ENCODE data around the gene GNAI3. TPM values are rescaled to one million over a fixed set of nuclear protein-coding genes. Genes with fewer than 3 reads are reported as not detected.

Gene GNAI3
- total RNA-seq: 16.3 and 22.9 TPM in 2 replicates

- peak; percentile 96 for DNase-seq
Measured at GRCh38 chr1:109548321-109549267, at the start of gene GNAI3. TSS of gene GNAI3 (plus strand) at chr1:109548615. CDS start at chr1:109548721, 106 bp downstream.

DNA sequence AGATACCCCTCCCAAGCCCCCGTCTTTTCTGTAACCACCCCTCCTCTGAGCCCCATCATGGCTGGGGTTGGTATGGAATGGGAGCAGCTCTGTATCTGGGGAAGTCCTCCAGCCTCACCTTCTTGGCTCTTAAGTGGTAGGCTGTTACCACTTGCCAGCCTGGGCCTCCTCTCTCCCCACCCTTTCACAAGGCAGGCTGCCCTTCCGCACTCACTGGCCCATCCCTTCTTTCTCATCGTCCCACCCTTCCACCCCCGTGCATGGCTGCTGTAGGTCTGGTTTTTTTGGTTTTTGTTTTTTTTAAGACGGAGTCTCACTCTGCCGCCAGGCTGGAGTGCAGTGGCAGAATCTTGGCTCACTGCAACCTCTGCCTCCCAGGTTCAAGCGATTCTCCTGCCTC is 49.3 kb upstream of the GNAI3 start:
- no peak for DNase-seq

DNA sequence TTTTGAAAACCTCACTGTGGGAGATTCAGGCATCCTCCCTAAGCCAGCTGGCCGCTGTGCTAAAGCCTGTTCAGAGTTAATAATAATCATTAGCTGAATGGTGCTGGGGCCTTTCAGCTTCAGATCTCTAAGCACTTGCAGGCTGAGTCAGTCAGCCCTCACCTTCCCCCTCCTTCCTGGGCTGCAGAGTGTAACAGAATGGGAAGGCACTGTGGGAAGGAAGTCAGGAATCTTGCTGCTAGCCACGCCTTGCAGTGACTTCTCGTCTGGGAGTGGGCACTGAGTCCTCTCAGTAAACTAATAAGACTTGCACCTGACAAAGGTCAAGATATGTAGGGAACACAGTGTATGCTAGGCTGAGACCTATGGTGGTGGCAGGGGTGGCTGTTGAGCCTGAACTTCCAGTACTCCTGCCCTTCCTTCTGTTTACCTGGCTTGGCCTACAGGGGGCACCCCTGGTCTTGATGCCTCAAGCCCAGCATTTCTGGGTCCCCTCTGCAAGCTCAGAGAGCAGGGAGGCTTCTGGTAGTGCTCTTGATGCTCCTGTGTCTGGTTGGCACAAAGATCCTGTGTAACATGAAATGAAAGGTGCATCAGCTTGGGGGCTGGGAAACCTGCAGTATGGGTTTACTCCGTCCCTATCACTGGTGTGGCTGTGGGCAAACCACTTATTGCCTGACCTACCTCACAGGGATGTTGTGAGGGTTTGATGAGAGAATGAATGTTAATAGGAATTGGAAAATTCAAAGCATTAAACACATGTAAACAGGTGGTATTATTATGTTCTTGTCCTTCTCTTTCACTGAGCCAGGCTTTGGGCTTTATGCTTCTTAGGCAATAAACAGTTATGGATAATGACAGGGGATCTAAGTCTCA is 48.5 kb upstream of the GNAI3 start:
- peak; percentile 66 for DNase-seq

DNA sequence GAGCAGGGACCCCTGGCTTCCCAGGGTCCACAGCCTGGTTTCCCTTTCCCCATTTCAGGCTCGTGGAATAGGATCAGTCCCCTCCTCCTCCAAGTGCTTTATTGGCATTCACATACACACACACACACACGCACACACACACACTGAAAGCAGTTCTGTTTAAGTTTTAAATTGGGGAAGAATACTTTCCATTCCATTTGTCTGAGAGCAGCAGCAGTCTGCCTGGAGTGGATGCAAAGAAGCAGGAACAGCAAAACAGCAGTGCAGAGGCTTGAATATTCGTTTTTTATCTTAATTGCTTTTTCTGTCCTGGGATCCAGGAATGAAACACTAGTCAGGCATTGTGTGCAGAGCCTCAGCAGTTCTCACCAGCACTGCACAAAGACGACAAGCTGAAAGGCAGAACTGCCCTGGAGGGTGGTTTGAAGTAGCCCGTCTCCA is 47.5 kb upstream of the GNAI3 start:
- no peak for DNase-seq

DNA sequence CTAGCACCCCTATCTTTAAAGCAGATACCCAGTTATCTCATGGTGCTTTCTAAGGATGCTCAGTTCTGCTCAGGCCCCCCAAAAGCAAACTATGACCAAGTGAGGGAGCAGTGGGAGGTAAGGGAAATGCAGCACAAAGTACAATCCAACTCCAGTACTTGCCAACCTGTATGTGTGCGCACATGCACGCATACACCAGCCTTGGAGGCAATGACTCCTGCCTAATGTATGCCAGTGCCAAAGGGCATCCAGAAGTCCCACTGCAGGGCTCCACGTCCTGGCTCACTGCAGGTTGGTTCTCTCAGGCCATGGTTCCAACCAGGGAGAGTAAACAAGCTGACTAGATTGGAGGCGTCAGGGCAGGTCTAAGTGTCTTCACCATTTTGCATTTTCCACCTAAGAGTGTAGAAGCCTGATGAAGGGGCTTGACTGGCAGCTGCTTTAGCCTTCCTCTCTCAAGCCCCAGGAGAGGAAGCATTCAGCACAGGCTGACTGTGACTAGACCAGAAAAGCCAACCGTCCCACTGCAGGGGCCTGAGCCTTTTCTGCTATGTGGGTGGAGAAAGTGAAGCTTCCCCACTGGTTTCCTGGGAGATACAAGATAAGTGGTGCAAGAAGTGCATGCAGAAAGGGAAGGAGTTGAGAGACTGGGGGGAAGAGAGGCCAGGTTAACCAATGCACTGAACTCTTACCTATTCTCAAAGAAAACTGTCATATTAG is 46.6 kb upstream of the GNAI3 start:
- DNase-seq: no peak

DNA sequence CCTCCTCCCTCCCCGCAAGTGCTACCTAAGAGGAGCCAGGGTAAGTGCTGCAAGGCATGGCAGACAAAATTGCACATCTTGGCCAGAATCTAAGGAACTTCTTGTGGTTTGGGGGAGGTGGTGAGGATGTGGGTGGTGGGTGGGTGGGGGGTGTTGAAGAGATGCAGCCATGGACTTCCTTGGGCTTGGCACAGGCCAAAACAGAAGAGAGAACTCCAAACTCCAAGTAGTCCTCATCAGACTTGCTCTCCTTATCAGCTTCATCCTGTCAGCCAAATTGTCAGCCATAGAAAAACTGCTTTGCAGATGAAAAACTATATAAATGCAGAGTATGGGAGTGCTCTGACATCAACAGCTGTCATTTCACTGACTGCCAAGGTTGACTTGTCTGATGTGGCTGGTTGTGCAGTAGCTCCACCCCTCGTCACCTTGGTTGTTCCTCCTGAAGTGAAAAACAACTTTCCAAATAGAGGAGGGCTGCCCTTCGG is 46.0 kb upstream of the GNAI3 start:
- DNase-seq: no peak

GRCh38 chr1:109503935-109504334 is 44.5 kb upstream of the GNAI3 start:
- no peak for DNase-seq

GRCh38 chr1:109504974-109505373 is 43.4 kb upstream of the GNAI3 start:
- DNase-seq: no peak

DNA sequence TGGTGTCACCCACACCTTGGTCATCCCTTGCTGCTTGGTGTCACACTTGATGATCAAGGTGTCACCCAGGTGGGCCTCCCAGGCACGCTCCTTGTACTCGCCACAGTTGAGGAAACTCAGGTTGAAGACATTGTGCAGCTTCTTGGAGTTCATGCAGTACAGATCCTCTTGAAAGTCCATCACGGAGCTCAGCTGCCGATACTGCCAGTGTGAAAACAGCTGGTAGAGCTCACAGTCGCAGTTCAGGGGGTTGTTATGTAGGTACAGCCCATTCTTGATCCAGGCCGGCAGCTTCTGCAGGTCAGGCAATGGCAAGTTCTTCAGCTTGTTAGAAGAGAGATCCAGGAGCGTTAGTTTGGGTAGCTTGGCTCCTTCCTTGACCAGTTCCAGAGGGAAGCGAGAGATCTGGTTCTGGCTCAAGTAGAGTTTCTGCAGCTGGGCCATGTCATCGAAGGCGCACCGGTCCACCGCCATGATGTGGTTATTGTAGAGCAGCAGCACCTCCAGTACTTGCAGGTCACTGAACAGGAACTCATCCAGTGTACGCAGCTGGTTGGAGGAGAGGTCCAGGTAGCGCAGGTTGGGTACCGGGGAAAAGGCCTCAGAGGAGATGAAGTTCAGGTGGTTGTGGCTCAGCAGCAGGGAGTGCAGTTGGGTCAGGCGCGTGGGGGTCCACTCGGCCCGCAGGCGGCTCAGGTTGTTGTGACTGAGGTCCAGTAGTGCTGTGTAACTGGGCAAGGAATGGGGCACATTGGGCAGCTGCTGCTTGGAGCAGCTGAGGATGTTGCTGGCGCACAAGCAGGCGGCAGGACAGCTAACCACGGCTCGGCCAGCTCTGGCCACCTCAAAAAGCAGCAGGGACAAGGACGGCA is 40.2 kb upstream of the GNAI3 start:
- no peak for DNase-seq

- no peak for DNase-seq
Measured at GRCh38 chr1:109508873-109509175, 39.6 kb upstream of the GNAI3 start.

DNA sequence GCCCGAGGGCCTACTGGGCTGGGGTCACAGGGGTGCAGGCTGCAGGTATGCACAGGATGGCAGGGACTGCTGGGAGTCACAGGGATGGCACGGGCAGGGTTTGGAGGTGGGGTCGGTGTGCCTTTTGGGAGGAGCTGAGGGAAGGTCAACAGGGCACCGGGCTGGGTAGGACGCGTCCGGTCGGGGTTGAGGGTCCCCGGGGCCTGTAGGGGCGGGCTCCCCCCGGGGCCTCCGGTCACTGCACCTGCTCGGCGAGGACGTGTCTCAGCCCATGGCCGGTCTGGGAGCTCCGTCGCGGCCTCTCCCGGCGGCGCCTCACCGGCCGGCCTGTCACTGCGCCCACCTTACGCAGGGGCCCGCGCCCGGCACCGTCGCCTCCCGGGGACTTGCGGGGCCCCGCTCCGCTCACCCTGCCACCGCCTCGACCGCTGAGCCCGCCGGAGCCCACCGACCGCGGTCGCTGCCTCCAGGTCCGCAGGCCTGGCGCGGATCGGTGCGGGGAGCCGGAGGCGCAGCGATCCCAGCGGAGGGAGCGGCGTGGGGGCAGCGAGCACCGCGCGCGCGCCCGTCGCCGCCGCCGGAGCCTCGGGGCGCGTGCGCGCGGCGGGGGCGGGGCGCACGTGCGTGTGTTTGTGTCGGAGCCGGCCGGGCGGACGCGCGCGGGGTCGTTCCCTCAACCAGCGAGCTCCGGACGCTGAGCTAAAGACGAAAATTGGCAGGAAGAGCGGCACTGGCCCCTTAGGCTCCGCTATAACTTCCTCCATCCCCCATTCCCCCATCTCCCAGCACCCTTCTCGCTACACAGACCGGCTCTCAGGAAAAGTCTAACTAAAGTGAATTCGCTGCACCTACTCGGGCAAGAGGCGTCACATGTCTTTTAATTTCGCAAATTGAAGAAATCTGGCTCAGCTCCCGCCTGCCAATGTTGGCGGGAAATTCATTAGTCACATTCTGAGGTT is 39.0 kb upstream of the GNAI3 start, which contains the start of gene AMIGO1:
Gene AMIGO1 (minus strand): TSS at position 552 of the 959 bp plus-strand sequence. CDS start 815 bp downstream, outside the sequence.
- DNase-seq: peak; percentile 66

DNA sequence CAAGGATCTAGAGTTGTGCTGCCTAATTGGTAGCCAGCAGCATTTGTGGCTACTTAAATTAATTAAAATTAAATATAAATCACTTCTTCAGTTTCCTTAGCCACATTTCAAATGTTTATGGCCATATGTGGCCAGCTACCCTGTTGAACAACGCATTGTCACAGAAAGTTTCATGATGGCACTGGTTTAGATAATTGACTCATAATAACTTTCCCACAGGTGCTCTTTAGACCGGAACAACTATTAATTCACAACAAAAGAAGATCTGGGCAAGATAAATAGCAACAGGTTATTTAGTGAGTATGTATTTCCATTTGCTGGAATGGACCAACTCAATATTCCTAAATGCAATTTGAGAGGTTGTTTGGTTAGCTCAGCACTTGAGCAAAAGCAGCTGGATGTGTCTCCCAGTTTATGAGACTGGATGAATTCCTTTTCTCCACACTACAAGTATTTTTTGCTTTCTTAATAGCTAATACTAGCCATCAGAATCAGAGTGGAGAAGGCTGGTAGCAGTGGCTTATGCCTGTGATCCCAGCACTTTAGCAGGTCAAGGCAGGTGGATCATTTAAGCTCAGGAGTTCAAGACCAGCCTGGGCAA is 35.2 kb upstream of the GNAI3 start:
- DNase-seq: no peak

DNA sequence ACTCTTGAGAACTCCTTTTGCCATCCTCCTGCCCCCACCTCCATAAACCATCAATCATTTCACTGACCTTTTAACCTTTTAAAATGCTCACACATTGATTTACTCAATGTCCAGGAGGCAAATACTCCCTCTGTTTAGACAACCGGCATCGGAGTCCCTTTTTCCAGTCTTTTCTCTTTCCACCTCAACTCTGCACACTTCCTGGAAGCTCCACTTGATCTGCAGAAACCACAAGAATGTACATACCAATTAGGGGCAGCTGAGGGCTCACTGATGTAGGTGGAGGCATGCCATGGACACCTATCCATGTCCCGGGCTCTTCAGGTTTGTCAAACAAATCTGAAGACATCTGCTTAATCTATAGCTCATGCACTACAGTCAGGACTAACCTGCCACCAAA is 33.6 kb upstream of the GNAI3 start:
- DNase-seq: no peak

DNA sequence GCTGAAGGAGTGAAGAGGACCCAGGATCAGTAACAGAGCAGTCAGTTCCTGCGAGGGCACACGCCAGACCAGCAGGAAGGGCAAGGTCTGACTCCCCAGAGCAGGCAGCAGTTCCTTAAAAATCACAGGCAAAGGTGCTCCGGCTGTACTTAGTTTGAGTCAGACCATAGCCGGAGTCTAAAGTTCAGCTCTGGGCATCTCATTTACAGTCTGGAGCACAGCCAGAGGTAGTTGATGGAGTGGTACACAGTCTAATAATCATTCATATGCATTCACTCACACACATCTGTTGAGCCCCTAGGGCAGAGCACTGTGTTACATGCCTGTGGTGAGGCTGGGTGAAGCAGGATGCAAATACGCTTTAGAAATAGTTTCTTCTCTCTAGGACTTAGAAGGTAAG is 31.5 kb upstream of the GNAI3 start:
- no peak for DNase-seq

DNA sequence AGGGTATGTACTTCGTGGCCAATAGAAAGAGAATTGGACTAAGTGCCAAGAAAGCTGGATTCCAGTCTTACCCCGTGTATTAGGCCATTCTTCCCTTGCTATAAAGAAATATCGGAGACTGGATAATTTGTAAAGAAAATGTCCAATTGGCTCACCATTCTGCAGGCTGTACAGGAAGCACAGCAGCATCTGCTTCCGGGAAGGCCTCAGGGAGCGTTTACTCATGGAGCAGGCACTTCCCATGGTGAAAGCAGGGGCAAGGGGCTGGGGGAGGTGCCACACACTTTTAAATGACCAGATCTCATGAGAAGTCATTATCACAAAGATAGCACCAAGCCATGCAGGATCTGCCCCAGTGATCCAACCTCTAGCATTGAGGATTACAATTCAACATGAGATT is 31.1 kb upstream of the GNAI3 start:
- no peak for DNase-seq

DNA sequence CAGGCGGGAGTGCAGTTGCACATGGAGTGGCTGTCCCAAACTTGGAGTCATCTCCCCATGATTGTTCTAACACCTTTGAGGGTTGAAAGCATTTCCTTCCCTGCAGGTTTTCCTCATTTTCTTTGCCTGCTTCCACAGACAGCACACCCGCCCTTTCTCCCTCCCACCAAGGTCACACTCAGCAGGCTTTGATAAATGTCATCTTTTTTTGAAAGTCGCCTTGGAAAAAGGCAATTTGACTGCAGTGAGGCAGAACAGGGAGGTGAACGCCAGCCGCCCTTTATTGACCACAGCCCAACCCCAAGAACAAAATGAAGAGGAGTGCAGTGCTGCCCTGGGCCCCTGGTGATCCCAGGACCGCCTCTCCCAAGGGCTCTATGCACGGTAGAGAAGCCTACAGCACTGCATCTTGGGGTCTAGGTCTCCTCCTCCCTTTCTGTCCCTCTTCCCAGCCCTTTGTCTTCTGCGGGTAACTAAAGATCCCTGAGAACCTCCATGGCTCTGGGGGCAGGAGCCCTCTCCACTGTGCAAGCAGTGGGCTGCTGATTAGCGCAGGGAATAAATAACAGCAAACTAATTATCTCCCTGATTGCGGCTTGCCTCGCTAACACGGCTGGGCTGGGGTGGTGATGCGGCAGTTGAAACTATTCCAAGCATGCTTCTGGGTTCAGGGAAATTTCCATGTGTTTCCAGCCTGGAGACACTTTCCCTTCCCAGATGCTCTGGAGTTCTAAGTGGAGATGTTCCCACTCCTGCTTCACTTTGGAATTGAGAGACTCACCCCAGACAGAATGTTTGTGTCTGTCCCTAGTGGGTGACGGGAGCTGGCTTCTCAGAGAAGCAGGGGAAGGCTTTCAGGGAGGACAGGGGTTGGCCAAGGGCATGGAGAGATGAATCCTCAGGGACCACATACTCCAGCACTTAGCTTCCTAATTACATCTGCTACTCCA is 27.1 kb upstream of the GNAI3 start:
- DNase-seq: no peak

DNA sequence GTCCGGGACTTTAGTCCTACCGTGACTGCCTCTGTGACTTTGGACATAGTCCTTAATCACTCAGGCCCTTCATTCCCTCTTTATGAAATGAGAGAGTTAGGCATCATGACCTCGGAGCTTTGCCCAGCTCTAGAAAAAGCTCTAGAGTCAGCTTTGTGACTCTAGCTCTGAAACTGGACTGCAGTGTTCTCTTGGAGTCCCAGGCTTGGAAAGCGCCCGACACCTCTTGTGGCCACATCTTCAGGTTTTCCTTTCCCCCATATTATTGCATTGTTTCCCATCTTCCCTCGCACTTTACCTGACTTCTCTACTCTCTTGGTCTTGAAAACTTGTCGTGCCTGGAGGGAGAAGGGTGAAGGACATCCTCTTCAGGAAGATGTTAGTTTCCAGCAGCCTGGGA is 26.4 kb upstream of the GNAI3 start:
- DNase-seq: no peak

DNA sequence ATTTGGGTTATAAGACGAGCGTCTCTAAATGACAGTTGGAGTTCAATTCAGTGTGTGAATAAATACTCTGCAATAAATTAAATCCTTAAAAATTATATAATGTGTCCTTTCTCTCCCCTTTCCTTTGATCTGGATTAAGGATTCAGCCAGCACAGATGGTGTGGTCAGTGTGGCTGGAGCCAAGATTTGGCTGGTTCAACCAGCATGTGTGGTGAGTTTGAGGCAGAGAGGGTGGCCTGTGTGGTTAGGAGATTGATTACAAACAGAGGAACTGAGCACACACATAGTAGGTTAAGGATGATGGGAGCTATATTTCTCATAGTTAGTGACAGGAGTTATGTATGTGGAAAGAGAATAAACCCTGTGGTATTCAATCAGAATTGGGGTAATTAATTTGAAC is 24.7 kb upstream of the GNAI3 start:
- DNase-seq: no peak

Data from dermis blood vessel endothelial cell (primary cell).